Measurements from ENCODE around the gene PCDHGA1. TPM values are rescaled to one million over a fixed set of nuclear protein-coding genes. Genes with fewer than 3 reads are reported as not detected.

PCDHGA1 gene
- polyA plus RNA-seq, 3 donors, result not detected

- peak; percentile 100 for TF ChIP-seq CTCF (IDR thresholded peaks at IDR 0.05)
- WGBS (ENCODE audit: insufficient coverage), result 0% methylated on average over 12 of the region's 28 CpGs
- H3K27me3 Mint-ChIP-seq (ENCODE audit: low read depth in 3 of 3), result peaks cover 5 to 36% (median 16%) of the 10 kb centered on the region in 3 donors
- H3K36me3 ChIP-seq (replicated peaks in 1 of 2; ENCODE audit: control insufficient read depth in 1 of 2, insufficient read depth in 2 of 2, low read length in 2 of 2), result peaks cover 28 to 34% of the 10 kb centered on the region in 2 donors
- peaks cover 5% of the 10 kb centered on the region for H3K79me2 ChIP-seq (ENCODE audit: insufficient read depth, low read length)
- peaks cover 62% of the 10 kb centered on the region for H3K4me1 Mint-ChIP-seq
- peak overlapping the region; percentile 10 to 78 (median 63) for H3K27ac Mint-ChIP-seq
- H3K4me2 ChIP-seq (replicated peaks; ENCODE audit: extremely low read depth, low read length, poor library complexity, severe bottlenecking), result peak overlapping the region; percentile 92
- peaks cover 0 to 10% of the 10 kb centered on the region in 2 donors for H3K27me3 ChIP-seq (ENCODE audit: control insufficient read depth in 2 of 2, insufficient read depth in 2 of 2, low read length in 2 of 2)
- peak overlapping the region; percentile 76 to 95 for H3K4me3 Mint-ChIP-seq
- peaks cover 0 to 5% (median 0%) of the 10 kb centered on the region in 7 donors for H3K9me3 Mint-ChIP-seq
- intact Hi-C loops (cut with micrococcal nuclease), result no loop called here
- peaks cover 50 to 69% of the 10 kb centered on the region in 2 donors for H3K4me1 ChIP-seq (ENCODE audit: control insufficient read depth in 1 of 2, insufficient read depth in 2 of 2, low read length in 2 of 2)
- H3K4me3 ChIP-seq (replicated peaks in 1 of 3; ENCODE audit: low read depth in 2 of 3, low read length in 3 of 3), result peak overlapping the region; percentile 32 to 77 (median 35)
- peak overlapping the region; percentile 44 for H3K9ac ChIP-seq (ENCODE audit: insufficient read depth, low read length, poor library complexity, severe bottlenecking)
- H4K20me1 ChIP-seq (ENCODE audit: insufficient read depth, low read length), result peaks cover 49% of the 10 kb centered on the region
- peak overlapping the region; percentile 58 for H2AFZ ChIP-seq (ENCODE audit: insufficient read depth, low read depth, low read length, poor library complexity, severe bottlenecking)
- peaks cover 42 to 45% of the 10 kb centered on the region in 2 donors for H3K36me3 Mint-ChIP-seq
- DNase-seq, result peak; percentile 54 to 71 (median 67)
- peak overlapping the region in 1 of 2 donors; percentile 46 for H3K27ac ChIP-seq (ENCODE audit: low read depth in 1 of 2, low read length in 2 of 2)
- no peaks in the 10 kb centered on the region for H3K9me3 ChIP-seq (replicated peaks in 1 of 2; ENCODE audit: control insufficient read depth in 1 of 2, insufficient read depth in 1 of 2, low read length in 2 of 2)
Observed at GRCh38 chr5:141512390-141512910, 182.1 kb downstream of the PCDHGA1 start.

GRCh38 chr5:141512911-141513626, 182.8 kb downstream of the PCDHGA1 start:
- WGBS (ENCODE audit: insufficient coverage), result 3% methylated on average over 20 of the region's 43 CpGs
- peaks cover 5 to 36% (median 16%) of the 10 kb centered on the region in 3 donors for H3K27me3 Mint-ChIP-seq (ENCODE audit: low read depth in 3 of 3)
- no peak for TF ChIP-seq CTCF (IDR thresholded peaks at IDR 0.05)
- peak; percentile 56 to 73 (median 68) for DNase-seq
- peak overlapping the region; percentile 58 for H2AFZ ChIP-seq (ENCODE audit: insufficient read depth, low read depth, low read length, poor library complexity, severe bottlenecking)
- H3K79me2 ChIP-seq (ENCODE audit: insufficient read depth, low read length), result peaks cover 7% of the 10 kb centered on the region
- no peaks in the 10 kb centered on the region for H3K9me3 ChIP-seq (replicated peaks in 1 of 2; ENCODE audit: control insufficient read depth in 1 of 2, insufficient read depth in 1 of 2, low read length in 2 of 2)
- peak overlapping the region; percentile 20 to 90 (median 78) for H3K27ac Mint-ChIP-seq
- peak overlapping the region; percentile 92 for H3K4me2 ChIP-seq (replicated peaks; ENCODE audit: extremely low read depth, low read length, poor library complexity, severe bottlenecking)
- intact Hi-C loops (cut with micrococcal nuclease), result no loop called here
- peak overlapping the region; percentile 44 for H3K9ac ChIP-seq (ENCODE audit: insufficient read depth, low read length, poor library complexity, severe bottlenecking)
- H3K4me3 ChIP-seq (replicated peaks in 1 of 3; ENCODE audit: low read depth in 2 of 3, low read length in 3 of 3), result peak overlapping the region; percentile 32 to 77 (median 35)
- H3K9me3 Mint-ChIP-seq, result peaks cover 0 to 5% (median 0%) of the 10 kb centered on the region in 7 donors
- H3K36me3 ChIP-seq (replicated peaks in 1 of 2; ENCODE audit: control insufficient read depth in 1 of 2, insufficient read depth in 2 of 2, low read length in 2 of 2), result peaks cover 33 to 40% of the 10 kb centered on the region in 2 donors
- H3K27ac ChIP-seq (ENCODE audit: low read depth in 1 of 2, low read length in 2 of 2), result peak overlapping the region in 1 of 2 donors; percentile 15
- peaks cover 48 to 51% of the 10 kb centered on the region in 2 donors for H3K36me3 Mint-ChIP-seq
- peaks cover 67% of the 10 kb centered on the region for H3K4me1 Mint-ChIP-seq
- peaks cover 54% of the 10 kb centered on the region for H4K20me1 ChIP-seq (ENCODE audit: insufficient read depth, low read length)
- H3K4me1 ChIP-seq (ENCODE audit: control insufficient read depth in 1 of 2, insufficient read depth in 2 of 2, low read length in 2 of 2), result peaks cover 54 to 76% of the 10 kb centered on the region in 2 donors
- peak overlapping the region; percentile 76 to 95 for H3K4me3 Mint-ChIP-seq
- peaks cover 0 to 10% of the 10 kb centered on the region in 2 donors for H3K27me3 ChIP-seq (ENCODE audit: control insufficient read depth in 2 of 2, insufficient read depth in 2 of 2, low read length in 2 of 2)

All from CD14-positive monocyte (primary cell).